ENCODE measurements around the gene TLE2. TPM values are rescaled to one million over a fixed set of nuclear protein-coding genes. Genes with fewer than 3 reads are reported as not detected.
A peak's percentile ranks its signal among the peaks of the same experiment; 100 is the strongest.

TLE2 gene
- total RNA-seq, 2 donors from 2014 or later = 46.7 to 154 TPM

GRCh38 chr19:3064011-3064330, 34.9 kb upstream of the TLE2 start:
- H3K27ac ChIP-seq = no peak overlapping the region
- no peak for ATAC-seq (ENCODE audit: insufficient number of reproducible peaks, low FRiP score, low read depth)
- H3K4me1 ChIP-seq (ENCODE audit: control insufficient read depth in 1 of 2, low read depth in 2 of 2) = peaks cover 8 to 21% of the 10 kb centered on the region in 2 donors
- peaks cover 12% of the 10 kb centered on the region for H3K36me3 ChIP-seq
- H3K9me3 ChIP-seq = no peaks in the 10 kb centered on the region
- TF ChIP-seq, protein P1, sequence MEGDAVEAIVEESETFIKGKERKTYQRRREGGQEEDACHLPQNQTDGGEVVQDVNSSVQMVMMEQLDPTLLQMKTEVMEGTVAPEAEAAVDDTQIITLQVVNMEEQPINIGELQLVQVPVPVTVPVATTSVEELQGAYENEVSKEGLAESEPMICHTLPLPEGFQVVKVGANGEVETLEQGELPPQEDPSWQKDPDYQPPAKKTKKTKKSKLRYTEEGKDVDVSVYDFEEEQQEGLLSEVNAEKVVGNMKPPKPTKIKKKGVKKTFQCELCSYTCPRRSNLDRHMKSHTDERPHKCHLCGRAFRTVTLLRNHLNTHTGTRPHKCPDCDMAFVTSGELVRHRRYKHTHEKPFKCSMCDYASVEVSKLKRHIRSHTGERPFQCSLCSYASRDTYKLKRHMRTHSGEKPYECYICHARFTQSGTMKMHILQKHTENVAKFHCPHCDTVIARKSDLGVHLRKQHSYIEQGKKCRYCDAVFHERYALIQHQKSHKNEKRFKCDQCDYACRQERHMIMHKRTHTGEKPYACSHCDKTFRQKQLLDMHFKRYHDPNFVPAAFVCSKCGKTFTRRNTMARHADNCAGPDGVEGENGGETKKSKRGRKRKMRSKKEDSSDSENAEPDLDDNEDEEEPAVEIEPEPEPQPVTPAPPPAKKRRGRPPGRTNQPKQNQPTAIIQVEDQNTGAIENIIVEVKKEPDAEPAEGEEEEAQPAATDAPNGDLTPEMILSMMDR (IDR thresholded peaks at IDR 0.05) = no peak
- H3K4me3 ChIP-seq = no peak overlapping the region
- DNase-seq (ENCODE audit: low spot score) = no peak
- H3K27me3 ChIP-seq (replicated peaks; ENCODE audit: insufficient read depth) = no peaks in the 10 kb centered on the region

DNA sequence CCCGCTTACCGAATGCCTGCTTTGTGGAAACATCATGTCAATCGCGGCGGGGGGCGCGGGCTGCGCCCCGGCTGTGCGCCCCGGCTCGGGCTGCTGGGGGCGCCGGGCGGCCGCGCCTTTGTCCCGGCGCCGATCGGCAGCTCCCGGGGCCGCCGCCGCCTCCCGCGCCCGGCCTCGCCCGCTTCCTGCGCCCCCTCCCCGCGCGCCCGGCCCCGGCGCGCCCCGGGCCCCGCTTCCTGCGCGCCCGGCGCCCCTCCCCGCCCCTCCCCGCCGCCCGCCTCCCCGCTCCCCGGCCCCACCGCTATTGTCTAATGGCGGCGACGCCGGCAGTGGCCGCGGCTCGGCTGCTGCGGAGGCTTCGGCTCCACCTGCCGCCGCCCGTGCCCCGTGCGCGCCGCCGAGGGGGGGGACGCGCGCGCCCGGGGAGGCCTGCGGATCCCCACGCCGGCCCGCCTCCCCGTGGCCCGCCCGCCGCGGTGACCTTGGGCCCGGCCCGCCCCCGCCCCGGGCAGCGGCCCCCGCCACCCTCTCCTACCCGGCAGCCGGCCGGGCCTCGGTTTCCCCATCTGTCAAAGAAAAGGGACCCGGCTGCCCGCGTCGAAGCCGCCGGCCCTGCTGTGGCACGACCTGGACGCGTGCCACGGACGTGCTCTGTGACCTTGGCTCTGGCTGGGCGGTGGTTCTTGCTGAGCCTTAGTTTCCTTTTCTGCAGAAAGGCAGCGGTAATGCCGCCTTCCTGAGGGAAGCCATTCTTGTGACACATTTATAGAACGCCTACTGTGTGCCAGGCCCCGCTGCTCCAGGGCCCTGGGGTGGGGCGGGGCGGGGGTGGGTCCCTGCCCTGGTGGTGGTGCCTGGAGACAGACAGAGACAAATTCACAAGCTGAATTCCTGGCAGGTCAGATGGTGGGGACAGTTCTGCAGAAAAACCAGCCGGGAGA, 33.4 kb upstream of the TLE2 start, which contains the start of gene TLE5:
Gene TLE5 (minus strand): TSS at position 331 of the 941 bp plus-strand sequence. CDS start 295 bp downstream, at position 36.
- ATAC-seq (ENCODE audit: insufficient number of reproducible peaks, low FRiP score, low read depth) = no peak
- H3K27me3 ChIP-seq (replicated peaks; ENCODE audit: insufficient read depth) = no peaks in the 10 kb centered on the region
- TF ChIP-seq, protein P1 (IDR thresholded peaks at IDR 0.05) = no peak
- H3K4me3 ChIP-seq = peak within 1 kb of the TSS; percentile 98
- H3K9me3 ChIP-seq = no peaks in the 10 kb centered on the region
- no peak for DNase-seq (ENCODE audit: low spot score)
- peak within 1 kb of the TSS; percentile 84 to 92 for H3K27ac ChIP-seq
- H3K4me1 ChIP-seq (ENCODE audit: control insufficient read depth in 1 of 2, low read depth in 2 of 2) = peaks cover 16 to 35% of the 10 kb centered on the region in 2 donors
- H3K36me3 ChIP-seq = peaks cover 19% of the 10 kb centered on the region

- Histone ChIP-seq H3K4me1 (ENCODE audit: control insufficient read depth in 1 of 2, low read depth in 2 of 2) (peaks cover 21 to 43% of the 10 kb centered on the region in 2 donors), H3K27ac (peak overlapping the region; percentile 84 to 92), H3K36me3 (peaks cover 23% of the 10 kb centered on the region), H3K9me3 (no peaks in the 10 kb centered on the region), H3K27me3 (replicated peaks; ENCODE audit: insufficient read depth) (no peaks in the 10 kb centered on the region), H3K4me3 (peak overlapping the region; percentile 98)
- no peak for DNase-seq (ENCODE audit: low spot score)
- no peak for ATAC-seq (ENCODE audit: insufficient number of reproducible peaks, low FRiP score, low read depth)
- TF ChIP-seq, protein P1 (IDR thresholded peaks at IDR 0.05) = no peak
These were observed 32.4 kb upstream of the TLE2 start for GRCh38 chr19:3061182-3062161.

- H3K27me3 ChIP-seq (replicated peaks; ENCODE audit: insufficient read depth) = no peaks in the 10 kb centered on the region
- no peaks in the 10 kb centered on the region for H3K9me3 ChIP-seq
- ATAC-seq (ENCODE audit: insufficient number of reproducible peaks, low FRiP score, low read depth) (no peak), DNase-seq (ENCODE audit: low spot score) (no peak)
- H3K4me3 ChIP-seq = peak overlapping the region; percentile 98
- peaks cover 24% of the 10 kb centered on the region for H3K36me3 ChIP-seq
- peak overlapping the region; percentile 84 to 92 for H3K27ac ChIP-seq
- peaks cover 21 to 43% of the 10 kb centered on the region in 2 donors for H3K4me1 ChIP-seq (ENCODE audit: control insufficient read depth in 1 of 2, low read depth in 2 of 2)
- TF ChIP-seq, protein P1 (IDR thresholded peaks at IDR 0.05) = no peak
These were observed 31.7 kb upstream of the TLE2 start for GRCh38 chr19:3060857-3061181.

GRCh38 chr19:3059653-3060052, 30.6 kb upstream of the TLE2 start:
- DNase-seq (ENCODE audit: low spot score) (no peak), ATAC-seq (ENCODE audit: insufficient number of reproducible peaks, low FRiP score, low read depth) (no peak)
- Histone ChIP-seq H3K27ac (no peak overlapping the region), H3K4me1 (ENCODE audit: control insufficient read depth in 1 of 2, low read depth in 2 of 2) (peaks cover 21 to 43% of the 10 kb centered on the region in 2 donors), H3K27me3 (replicated peaks; ENCODE audit: insufficient read depth) (no peaks in the 10 kb centered on the region), H3K9me3 (no peaks in the 10 kb centered on the region), H3K36me3 (peaks cover 35% of the 10 kb centered on the region), H3K4me3 (no peak overlapping the region)
- TF ChIP-seq, protein P1 (IDR thresholded peaks at IDR 0.05) = no peak
